HCT116 (cell line): Measurements from ENCODE around the gene UTP18.

Source experiments
- CTCF ChIP-seq, 3 experiments: fragments of 200-600 bp in 1 of 3; sonication (generic) in 1 of 3; IDR thresholded peaks in 2 of 3; conservative IDR thresholded peaks in 1 of 3; 2 replicates each; pipeline ENCODE4 v1.5.1; 2012 to 2017; ENCODE audit warnings: low read depth in 2 of 3, low read length in 2 of 3, antibody characterized with exemption in 1 of 3, borderline replicate concordance in 1 of 3, control low read depth in 1 of 3, mild to moderate bottlenecking in 1 of 3, mixed read lengths in 1 of 3, mixed run types in 1 of 3, moderate library complexity in 1 of 3; ENCODE audit not compliant: insufficient read depth in 1 of 3
- EZH2 ChIP-seq: fragments of 200-600 bp; sonication (generic); IDR thresholded peaks from 2 replicates; pipeline ENCODE4 v1.6.1; 2017; ENCODE audit warnings: antibody characterized with exemption, mixed run types
- ZFX ChIP-seq: fragments of 450-650 bp; IDR thresholded peaks from 2 replicates; pipeline ENCODE4 v1.6.1; 2017

DNA sequence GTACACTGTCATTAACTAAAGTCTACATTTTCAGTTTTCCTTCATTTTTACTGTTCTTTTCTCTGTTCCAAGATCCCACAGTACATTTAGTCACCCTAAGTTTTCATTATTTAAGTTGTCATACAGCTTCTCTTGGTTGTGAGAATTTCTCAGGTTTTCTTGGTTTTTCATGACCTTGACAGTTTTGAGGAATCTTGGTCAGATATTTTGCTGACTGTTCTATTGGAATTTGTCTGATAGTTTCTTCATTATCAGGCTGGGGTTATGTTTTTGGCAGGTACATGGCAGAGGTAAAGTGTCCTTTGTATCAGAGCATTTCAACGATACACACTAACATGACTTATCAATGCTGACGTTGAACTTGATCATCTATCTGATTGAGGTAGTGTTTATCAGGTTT is 20.1 kb upstream of the UTP18 start:
- TF ChIP-seq CTCF (IDR thresholded peaks at IDR 0.05 in 2 of 3, conservative IDR thresholded peaks at IDR 0.05 in 1 of 3; ENCODE audit: borderline replicate concordance in 1 of 3, insufficient read depth in 1 of 3, low read depth in 2 of 3, low read length in 2 of 3) (no peak), ZFX (no peak), EZH2 (no peak)
